ENCODE results near the gene CDX1. TPM values are rescaled to one million over a fixed set of nuclear protein-coding genes. Genes with fewer than 3 reads are reported as not detected.

Gene CDX1
- total RNA-seq, 1 experiment from 2014 or later, result 1.8 TPM

DNA sequence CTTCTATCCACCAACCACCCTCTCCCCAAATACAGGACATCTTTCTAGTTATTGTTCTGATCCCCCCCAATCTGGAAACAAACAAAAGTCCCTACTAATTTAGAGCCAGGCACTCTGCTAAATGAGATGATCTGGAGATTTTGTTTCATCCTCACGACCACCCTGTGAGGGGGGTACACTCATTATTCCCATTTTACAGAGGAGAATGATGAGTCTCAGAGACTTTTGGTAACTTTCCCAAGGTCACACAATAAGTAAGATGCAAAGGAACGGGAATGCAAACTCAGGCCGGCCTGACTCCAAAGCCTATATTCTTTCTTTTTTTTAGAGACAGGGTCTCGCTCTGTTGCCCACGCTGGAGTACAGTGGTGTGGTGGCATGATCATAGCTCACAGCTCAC lies 20.3 kb upstream of the CDX1 start:
- no peak for DNase-seq (ENCODE audit: low read depth in 1 of 2, low spot score in 2 of 2)
- H3K4me1 ChIP-seq (replicated peaks), result peaks cover 60% of the 10 kb centered on the region
- no peak overlapping the region for H3K27ac ChIP-seq

DNA sequence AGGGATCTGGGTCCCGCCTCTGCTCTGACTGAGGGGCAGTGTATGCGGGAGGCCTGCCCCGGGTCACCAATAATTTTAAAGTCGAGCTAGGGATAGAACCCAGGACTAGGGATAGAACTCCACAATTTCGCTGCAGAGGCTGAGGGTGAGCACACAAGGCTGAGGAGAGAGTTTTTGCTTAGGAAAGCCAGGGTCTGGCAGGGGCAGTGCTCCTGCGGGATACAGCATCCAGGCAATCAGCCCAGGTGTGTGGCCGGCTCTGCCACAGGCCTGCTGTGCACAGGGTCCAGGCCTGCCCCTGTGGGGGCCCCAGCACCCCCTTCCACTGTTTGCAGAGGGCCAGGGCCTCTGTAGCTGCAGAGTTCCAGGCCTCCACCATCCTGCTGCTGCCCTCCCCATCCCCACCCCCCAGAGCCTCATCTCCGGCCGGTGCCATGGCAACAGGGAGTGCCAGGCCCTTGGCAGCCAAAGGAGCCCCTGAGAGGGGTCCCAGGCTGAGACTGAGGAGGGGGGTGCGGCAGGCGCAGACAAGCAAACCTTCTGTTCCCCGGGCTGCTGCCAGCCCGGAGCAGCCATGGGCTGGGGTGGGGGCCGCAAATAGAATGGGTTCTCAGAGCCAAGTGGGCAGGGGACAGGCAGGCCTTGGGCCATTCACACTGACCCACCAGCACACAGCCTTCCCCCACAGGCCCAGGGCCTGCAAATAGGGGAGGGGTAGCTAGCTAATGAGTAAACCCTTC lies 19.5 kb upstream of the CDX1 start:
- Histone ChIP-seq H3K9me3 (replicated peaks) (no peaks in the 10 kb centered on the region), H3K27me3 (replicated peaks) (no peaks in the 10 kb centered on the region), H3K4me3 (no peak overlapping the region), H3K4me1 (replicated peaks) (peaks cover 55% of the 10 kb centered on the region), H3K27ac (no peak overlapping the region), H3K36me3 (peaks cover 66% of the 10 kb centered on the region)
- DNase-seq (ENCODE audit: low read depth in 1 of 2, low spot score in 2 of 2), result no peak

More for the DNA sequence above, 20.3 kb upstream of the CDX1 start:
- no peaks in the 10 kb centered on the region for H3K9me3 ChIP-seq (replicated peaks)
- peaks cover 67% of the 10 kb centered on the region for H3K36me3 ChIP-seq
- H3K27me3 ChIP-seq (replicated peaks), result no peaks in the 10 kb centered on the region
- H3K4me3 ChIP-seq, result no peak overlapping the region

DNA sequence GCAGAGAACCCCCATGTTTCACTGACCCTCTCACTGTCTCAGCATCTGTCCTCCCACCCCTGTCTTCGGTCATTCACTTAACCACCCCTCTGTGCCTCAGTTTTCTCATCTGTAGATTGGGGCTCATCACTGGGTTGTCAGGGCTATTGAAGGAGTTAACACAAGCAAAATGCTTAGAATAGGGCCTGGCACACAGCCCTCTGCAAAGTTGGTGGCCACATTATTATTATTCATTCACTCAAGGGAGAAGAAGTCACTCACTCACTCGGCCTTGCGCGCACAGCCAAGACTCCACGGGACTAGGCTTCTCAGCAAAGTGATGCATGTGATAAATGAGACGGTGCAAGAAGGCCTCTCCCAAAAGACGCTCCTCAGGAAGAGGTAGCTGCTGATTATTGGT lies 18.9 kb upstream of the CDX1 start:
- H3K36me3 ChIP-seq, result peaks cover 69% of the 10 kb centered on the region
- peaks cover 55% of the 10 kb centered on the region for H3K4me1 ChIP-seq (replicated peaks)
- no peak for DNase-seq (ENCODE audit: low read depth in 1 of 2, low spot score in 2 of 2)
- no peaks in the 10 kb centered on the region for H3K27me3 ChIP-seq (replicated peaks)
- H3K4me3 ChIP-seq, result no peak overlapping the region
- H3K27ac ChIP-seq, result no peak overlapping the region
- no peaks in the 10 kb centered on the region for H3K9me3 ChIP-seq (replicated peaks)

DNA sequence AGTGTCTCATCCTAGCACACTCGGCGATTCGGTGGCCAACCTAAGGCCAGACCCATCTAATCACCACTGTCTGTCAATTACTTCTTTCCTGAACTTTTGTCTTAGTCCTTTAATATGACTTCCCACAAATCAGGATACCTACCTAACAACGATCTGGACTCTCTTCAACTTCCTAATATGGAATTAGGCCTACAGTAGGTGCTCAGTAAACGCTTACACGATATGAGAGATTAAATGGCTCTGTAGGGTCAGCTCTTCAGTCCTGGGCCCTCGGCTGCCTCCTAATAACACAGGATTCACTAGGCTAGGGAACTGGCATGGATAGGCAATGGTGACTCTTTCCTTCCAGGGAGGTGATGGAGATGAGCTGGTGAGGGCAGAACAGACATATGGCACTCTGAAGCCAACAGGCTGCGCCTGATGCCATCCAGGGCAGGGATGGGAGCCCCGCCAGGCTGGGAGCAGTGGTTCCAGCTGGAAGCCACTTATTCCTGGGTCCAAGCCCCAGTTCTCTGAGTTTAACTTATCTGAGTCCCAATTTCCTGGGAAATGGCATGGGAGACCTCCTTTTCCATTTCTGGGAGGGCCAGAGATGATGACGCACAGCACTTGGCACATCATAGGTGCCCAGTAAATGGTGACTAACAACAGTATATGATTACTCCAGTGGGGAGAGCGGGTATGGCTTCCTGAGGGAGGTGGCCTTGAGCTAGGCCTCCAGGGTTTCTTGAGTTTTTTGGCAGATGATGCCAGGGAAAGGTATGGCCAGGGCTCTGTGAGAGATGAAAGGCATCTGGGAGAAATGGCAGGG lies 18.3 kb upstream of the CDX1 start:
- DNase-seq (ENCODE audit: low read depth in 1 of 2, low spot score in 2 of 2), result no peak
- no peak overlapping the region for H3K27ac ChIP-seq
- H3K4me3 ChIP-seq, result no peak overlapping the region

DNA sequence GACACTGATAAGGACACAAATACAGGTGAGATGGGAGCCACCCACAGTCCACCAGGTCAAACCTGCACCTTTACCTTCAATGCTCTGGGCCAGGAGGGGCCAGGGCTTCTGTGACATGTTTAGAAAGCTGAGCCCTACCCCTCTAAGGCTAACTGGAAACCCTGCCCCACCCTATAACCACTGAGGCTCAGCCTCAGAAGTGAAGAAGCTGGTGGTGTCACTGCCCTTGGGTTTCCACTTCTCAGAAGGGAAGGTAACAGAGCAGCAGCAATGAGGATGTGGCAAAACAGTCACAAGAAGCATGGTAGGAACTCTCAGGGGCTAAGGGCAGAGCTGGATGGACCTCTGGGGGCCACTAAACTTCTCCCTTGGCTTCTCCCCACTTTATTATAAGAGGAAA lies 17.0 kb upstream of the CDX1 start:
- DNase-seq (ENCODE audit: low read depth in 1 of 2, low spot score in 2 of 2), result no peak
- H3K4me1 ChIP-seq (replicated peaks), result peaks cover 55% of the 10 kb centered on the region
- H3K27me3 ChIP-seq (replicated peaks), result no peaks in the 10 kb centered on the region
- no peaks in the 10 kb centered on the region for H3K9me3 ChIP-seq (replicated peaks)
- no peak overlapping the region for H3K4me3 ChIP-seq
- no peak overlapping the region for H3K27ac ChIP-seq
- H3K36me3 ChIP-seq, result peaks cover 75% of the 10 kb centered on the region

More for the DNA sequence above, 18.3 kb upstream of the CDX1 start:
- H3K9me3 ChIP-seq (replicated peaks), result no peaks in the 10 kb centered on the region
- no peaks in the 10 kb centered on the region for H3K27me3 ChIP-seq (replicated peaks)
- H3K36me3 ChIP-seq, result peaks cover 76% of the 10 kb centered on the region
- peaks cover 55% of the 10 kb centered on the region for H3K4me1 ChIP-seq (replicated peaks)

DNA sequence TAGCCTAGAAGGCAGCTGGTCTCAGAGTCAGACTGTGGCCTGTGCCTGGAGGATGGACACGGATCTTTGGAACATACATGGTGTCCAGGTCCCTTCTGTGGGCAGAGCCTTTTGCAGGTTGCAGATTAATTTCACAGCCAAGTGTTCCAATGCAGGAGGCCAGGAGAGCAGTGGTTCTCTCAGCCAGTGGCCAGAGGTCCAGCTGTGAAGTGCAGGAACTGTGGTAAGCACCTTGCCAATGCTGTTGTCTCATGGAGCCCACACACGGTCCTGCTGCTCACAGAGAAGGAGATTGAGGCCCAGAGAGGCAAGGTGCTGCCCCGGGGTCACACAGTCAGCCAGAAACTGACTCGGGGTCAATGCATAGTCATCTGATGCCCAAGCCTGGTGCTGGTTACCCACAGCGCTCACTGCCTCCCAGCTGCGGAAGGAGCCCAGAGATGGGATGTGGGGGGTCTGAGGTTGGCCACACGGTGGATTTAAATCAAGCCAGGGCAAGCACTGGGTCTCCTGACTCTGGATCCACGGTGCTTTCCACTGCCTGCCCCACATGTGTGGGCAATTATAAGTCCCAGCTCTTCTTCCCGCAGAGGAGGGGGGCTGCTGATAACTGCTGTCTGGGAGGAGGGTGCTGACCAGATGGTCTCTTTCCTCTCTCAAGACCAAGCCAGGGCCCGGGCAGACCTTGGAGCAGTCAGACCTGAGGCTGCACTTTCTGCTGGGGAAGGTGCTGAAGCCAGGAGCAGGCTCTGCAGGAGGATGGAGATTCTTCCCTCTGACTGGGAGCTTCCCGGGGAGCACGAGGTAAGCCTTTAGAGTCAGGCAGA lies 13.7 kb upstream of the CDX1 start:
- Histone ChIP-seq H3K27ac (no peak overlapping the region), H3K36me3 (peaks cover 55% of the 10 kb centered on the region), H3K4me1 (replicated peaks) (peaks cover 64% of the 10 kb centered on the region), H3K9me3 (replicated peaks) (no peaks in the 10 kb centered on the region), H3K27me3 (replicated peaks) (no peaks in the 10 kb centered on the region), H3K4me3 (no peak overlapping the region)
- DNase-seq (ENCODE audit: low read depth in 1 of 2, low spot score in 2 of 2), result peak; percentile 67 to 75

DNA sequence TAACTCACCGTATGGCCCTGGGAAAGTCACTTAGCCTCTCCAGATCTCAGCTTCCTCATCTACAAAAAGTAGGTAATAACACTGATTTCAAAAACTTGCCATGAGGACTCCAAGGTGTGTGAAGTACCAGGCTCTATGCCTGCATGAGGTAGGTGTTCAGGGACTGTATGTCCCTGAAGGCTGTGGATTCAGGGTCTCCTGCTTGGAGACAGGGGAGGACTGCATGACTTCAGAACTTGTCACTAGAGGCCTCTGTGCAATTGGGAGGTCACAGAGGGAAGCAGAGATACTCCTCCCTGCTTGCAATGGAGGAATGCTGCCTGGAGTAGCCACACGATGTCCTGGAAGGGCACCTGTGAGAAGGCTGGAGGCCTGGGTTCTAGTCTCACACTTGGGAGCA lies 13.1 kb upstream of the CDX1 start:
- H3K36me3 ChIP-seq, result peaks cover 49% of the 10 kb centered on the region
- no peak for DNase-seq (ENCODE audit: low read depth in 1 of 2, low spot score in 2 of 2)
- no peak overlapping the region for H3K27ac ChIP-seq
- H3K9me3 ChIP-seq (replicated peaks), result no peaks in the 10 kb centered on the region
- H3K27me3 ChIP-seq (replicated peaks), result no peaks in the 10 kb centered on the region
- peak overlapping the region; percentile 43; the same call in 1 of the 2 replicates for H3K4me3 ChIP-seq
- peaks cover 64% of the 10 kb centered on the region for H3K4me1 ChIP-seq (replicated peaks)

DNA sequence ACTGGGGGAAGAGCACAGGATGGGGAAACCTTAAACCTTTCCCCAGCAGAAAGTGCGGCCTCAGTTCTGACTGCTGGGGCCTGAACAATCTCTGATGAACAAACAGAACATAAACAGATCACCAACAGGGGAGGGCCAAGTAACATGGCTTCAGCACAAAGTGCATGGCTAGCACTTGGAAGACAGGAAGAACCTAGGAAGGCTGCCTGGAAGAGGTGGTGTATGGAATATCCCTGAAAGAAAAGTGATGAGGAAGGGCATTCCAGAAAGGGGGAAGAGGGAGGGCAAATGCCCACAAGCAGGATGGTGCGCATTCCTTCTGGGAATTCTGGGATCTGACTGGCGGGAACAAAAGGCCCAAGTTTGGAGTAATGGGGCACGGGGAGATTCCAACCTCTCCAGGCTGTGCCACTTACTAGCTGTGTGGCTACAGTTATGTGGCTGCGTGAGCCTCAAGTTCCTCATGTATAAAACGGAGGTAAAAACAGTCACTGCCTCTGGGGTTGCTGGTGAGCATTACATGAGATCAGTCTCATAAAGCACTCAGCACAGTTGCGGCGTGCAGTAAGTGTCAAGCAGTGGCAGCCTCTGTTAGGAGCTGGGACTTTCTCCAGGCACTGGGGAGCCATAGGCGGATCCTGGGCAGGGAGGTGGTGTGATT lies 12.5 kb upstream of the CDX1 start:
- Histone ChIP-seq H3K27ac (peak overlapping the region; percentile 33), H3K4me1 (replicated peaks) (peaks cover 70% of the 10 kb centered on the region), H3K4me3 (peak overlapping the region; percentile 43), H3K27me3 (replicated peaks) (no peaks in the 10 kb centered on the region), H3K36me3 (peaks cover 43% of the 10 kb centered on the region), H3K9me3 (replicated peaks) (no peaks in the 10 kb centered on the region)
- peak; percentile 83 to 87 for DNase-seq (ENCODE audit: low read depth in 1 of 2, low spot score in 2 of 2)

DNA sequence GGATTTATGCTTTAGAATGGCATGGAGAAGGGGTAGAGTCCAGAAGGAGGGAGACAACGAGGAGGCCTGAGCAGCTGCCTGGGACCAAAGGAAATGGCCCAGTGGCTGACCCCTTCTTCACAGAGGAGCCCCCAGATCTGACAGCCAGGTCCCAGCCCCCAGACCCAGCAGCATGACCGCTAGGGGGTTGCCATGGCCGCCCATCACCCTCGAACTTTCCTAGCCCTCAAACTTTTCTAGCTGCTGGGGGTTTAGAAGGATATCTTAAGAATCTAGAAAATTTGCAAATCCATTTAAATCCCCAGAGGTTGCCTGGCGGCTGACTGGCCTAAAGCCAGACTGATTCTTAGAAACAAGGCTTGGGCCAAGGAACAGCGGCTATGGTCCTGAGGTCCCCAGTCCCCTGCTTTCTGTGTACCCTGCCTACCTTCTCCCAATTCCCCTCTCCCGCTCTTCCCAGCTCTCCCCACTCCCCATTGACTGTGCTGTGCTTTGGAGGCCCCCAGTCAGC lies 11.9 kb upstream of the CDX1 start:
- no peaks in the 10 kb centered on the region for H3K27me3 ChIP-seq (replicated peaks)
- DNase-seq (ENCODE audit: low read depth in 1 of 2, low spot score in 2 of 2), result no peak
- H3K27ac ChIP-seq, result peak overlapping the region; percentile 33
- H3K4me3 ChIP-seq, result peak overlapping the region; percentile 43
- peaks cover 38% of the 10 kb centered on the region for H3K36me3 ChIP-seq
- no peaks in the 10 kb centered on the region for H3K9me3 ChIP-seq (replicated peaks)
- peaks cover 76% of the 10 kb centered on the region for H3K4me1 ChIP-seq (replicated peaks)

DNA sequence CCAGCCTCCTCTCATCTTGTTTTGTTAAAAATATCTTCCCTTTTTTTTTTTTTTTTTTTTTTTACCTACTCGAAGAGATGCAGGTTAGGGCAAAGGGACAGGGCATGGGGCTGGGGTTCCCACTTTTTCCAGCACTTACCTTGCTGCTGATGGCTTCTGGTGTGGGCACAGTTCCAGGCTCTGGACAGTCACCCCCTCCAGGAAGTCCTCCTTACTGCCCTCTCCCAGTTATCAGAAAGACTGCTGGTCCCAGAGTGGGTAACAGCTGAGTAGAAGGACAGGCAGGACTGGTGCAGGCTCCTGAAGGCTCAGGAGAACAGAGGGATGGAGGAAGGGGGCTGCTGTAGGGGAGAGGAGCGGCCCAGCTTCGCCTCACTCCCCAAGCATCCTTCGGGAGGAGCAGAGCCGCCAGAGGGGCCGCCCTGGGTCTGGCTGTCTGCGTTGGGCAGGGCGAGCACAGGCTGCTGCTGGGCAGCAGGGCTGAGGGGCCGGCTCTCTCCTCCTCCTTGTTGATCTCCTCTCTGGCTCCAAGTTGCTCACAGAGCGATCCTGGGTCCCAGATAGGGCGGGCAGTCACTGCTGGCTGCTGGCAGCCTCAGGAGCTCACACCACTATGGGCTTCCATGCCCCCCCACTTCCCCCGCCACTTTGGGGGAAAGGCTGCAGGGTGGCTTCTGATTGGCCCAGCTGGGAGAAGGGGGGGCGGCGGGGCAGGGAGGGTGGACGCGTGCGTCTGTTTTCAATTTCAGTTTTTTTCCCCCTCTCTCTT lies 11.1 kb upstream of the CDX1 start, which contains the start of gene PDGFRB:
Gene PDGFRB (minus strand): TSS at position 588 of the 769 bp plus-strand sequence. CDS start 18,798 bp downstream, outside the sequence.
- H3K4me3 ChIP-seq, result peak within 1 kb of the TSS; percentile 43
- H3K36me3 ChIP-seq, result peaks cover 33% of the 10 kb centered on the region
- DNase-seq (ENCODE audit: low read depth in 1 of 2, low spot score in 2 of 2), result peak; percentile 96
- H3K27ac ChIP-seq, result peak within 1 kb of the TSS; percentile 35
- H3K27me3 ChIP-seq (replicated peaks), result no peaks in the 10 kb centered on the region
- no peaks in the 10 kb centered on the region for H3K9me3 ChIP-seq (replicated peaks)
- H3K4me1 ChIP-seq (replicated peaks), result peaks cover 83% of the 10 kb centered on the region

DNA sequence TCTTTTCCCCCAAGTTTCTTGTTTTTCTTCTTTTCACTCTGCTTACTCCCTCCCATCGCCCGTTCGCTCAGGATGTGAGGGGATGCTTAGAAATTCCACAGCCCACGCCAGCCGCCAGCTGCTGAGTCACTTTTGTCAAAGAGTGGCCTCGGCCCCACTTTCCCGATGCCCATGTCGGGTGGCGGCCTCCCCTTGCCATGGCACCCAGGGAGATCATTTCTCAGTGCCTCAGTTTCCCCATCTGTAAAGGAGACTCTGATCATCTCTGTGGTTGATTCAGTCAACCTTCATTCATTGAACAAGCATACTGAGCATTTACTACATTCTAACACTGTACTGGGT lies 10.6 kb upstream of the CDX1 start:
- no peak for DNase-seq (ENCODE audit: low read depth in 1 of 2, low spot score in 2 of 2)
- Histone ChIP-seq H3K4me3 (peak overlapping the region; percentile 43), H3K36me3 (peaks cover 29% of the 10 kb centered on the region), H3K4me1 (replicated peaks) (peaks cover 89% of the 10 kb centered on the region), H3K9me3 (replicated peaks) (no peaks in the 10 kb centered on the region), H3K27ac (peak overlapping the region; percentile 35), H3K27me3 (replicated peaks) (no peaks in the 10 kb centered on the region)

DNA sequence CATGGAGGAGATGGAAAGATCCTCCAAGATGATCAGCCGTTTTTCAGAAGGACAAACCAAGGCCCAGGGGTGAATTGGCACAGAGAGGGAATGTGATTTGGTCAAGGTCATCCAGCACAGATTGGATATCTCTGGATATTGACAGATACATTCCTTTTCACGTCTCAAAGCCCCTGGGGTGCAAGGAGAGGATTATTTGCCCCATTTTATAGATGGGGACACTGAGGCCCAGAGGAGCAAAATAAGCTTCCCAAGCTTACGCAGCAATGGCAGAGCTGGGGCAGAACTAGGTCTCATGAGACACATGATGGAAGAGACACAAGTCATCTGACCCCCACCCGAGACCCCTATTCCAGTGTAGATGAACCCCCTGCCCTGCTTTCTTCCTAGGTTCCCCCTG lies 10.0 kb upstream of the CDX1 start:
- no peak overlapping the region for H3K4me3 ChIP-seq
- DNase-seq (ENCODE audit: low read depth in 1 of 2, low spot score in 2 of 2), result no peak
- no peaks in the 10 kb centered on the region for H3K9me3 ChIP-seq (replicated peaks)
- H3K4me1 ChIP-seq (replicated peaks), result peaks cover 90% of the 10 kb centered on the region
- peaks cover 24% of the 10 kb centered on the region for H3K36me3 ChIP-seq
- H3K27ac ChIP-seq, result peak overlapping the region; percentile 35
- no peaks in the 10 kb centered on the region for H3K27me3 ChIP-seq (replicated peaks)
